Peyer's patch (tissue), 4 donors: ENCODE data around the gene FAM171A1.

Experiments used
- POLR2A ChIP-seq, 2 donors: fragments of 450-650 bp; IDR thresholded peaks; one replicate each; pipeline ENCODE4 v1.5.1; 2017; ENCODE audit warnings: antibody characterized with exemption in 2 of 2, mild to moderate bottlenecking in 2 of 2, moderate library complexity in 2 of 2
- TF ChIP-seq, protein P1 (sequence below), 6 experiments: fragments of 450-650 bp in 4 of 6; fragments of 200-600 bp in 2 of 6; sonication (generic) in 1 of 6; IDR thresholded peaks; one replicate each; pipeline ENCODE4 v1.5.1; 2017 to 2019; ENCODE audit warnings: antibody characterized with exemption in 6 of 6, mild to moderate bottlenecking in 3 of 6, moderate library complexity in 1 of 6

DNA sequence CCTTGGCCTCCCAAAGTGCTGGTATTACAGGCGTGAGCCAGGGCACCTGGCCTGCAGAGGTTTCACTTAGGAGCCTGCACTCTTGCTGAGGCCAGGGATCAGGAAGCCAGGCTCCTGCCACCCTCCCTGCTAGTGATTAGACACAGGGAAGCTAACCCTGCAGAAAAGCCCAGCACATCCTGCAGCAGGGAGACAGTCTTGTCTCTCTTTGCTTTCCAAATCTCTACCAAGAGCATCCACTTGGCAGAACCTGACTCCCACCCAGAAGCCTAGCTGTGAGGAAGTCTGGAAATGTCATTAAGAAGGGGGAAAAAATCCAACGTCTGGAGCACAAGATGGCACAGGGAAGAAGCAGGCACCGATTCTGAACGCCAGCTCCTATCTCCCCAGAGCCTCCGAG, 8.0 kb upstream of the FAM171A1 start:
- TF ChIP-seq, protein P1, sequence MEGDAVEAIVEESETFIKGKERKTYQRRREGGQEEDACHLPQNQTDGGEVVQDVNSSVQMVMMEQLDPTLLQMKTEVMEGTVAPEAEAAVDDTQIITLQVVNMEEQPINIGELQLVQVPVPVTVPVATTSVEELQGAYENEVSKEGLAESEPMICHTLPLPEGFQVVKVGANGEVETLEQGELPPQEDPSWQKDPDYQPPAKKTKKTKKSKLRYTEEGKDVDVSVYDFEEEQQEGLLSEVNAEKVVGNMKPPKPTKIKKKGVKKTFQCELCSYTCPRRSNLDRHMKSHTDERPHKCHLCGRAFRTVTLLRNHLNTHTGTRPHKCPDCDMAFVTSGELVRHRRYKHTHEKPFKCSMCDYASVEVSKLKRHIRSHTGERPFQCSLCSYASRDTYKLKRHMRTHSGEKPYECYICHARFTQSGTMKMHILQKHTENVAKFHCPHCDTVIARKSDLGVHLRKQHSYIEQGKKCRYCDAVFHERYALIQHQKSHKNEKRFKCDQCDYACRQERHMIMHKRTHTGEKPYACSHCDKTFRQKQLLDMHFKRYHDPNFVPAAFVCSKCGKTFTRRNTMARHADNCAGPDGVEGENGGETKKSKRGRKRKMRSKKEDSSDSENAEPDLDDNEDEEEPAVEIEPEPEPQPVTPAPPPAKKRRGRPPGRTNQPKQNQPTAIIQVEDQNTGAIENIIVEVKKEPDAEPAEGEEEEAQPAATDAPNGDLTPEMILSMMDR (IDR thresholded peaks at IDR 0.05) = no peak
- TF ChIP-seq POLR2A (IDR thresholded peaks at IDR 0.05) = no peak
